Skin of body (tissue), 2 donors: ENCODE results near the gene IL15RA. TPM values are rescaled to one million over a fixed set of nuclear protein-coding genes. Genes with fewer than 3 reads are reported as not detected.
"Not testable (repeated sequence)": the region's sequence is repeated elsewhere in the genome, so short reads cannot be mapped to it uniquely, and the experiment has no call there.

ENCODE experiments used
- DNase-seq: peaks from one replicate; lab custom pipeline; 2025; lab: John Stamatoyannopoulos, UW
- total RNA-seq: library from RNA; depleted of rRNA; stranded (reverse); fragments of >200 nt; gene quantifications from one replicate; pipeline ENCODE4 v1.2.3, GENCODE V29; 2014

The IL15RA gene
- total RNA-seq, 1 donor from 2014 or later: 3.6 TPM

- no peak for DNase-seq
Observed at GRCh38 chr10:5970527-5970926, 6.8 kb downstream of the IL15RA start.

- no peak for DNase-seq
Observed at GRCh38 chr10:5970066-5970465, 7.3 kb downstream of the IL15RA start.

GRCh38 chr10:5968681-5969453 lies 8.5 kb downstream of the IL15RA start:
- DNase-seq: no peak

GRCh38 chr10:5968037-5968680 lies 9.2 kb downstream of the IL15RA start:
- DNase-seq: no peak

- DNase-seq: no peak
Observed at GRCh38 chr10:5965266-5965665, 12.1 kb downstream of the IL15RA start.

- no peak for DNase-seq
Observed at GRCh38 chr10:5964736-5965135, 12.6 kb downstream of the IL15RA start.

GRCh38 chr10:5963591-5963990 lies 13.8 kb downstream of the IL15RA start:
- DNase-seq: no peak

- DNase-seq: no peak
Observed at GRCh38 chr10:5963071-5963470, 14.3 kb downstream of the IL15RA start.

- not testable (repeated sequence) for DNase-seq
Observed at GRCh38 chr10:5962358-5962940, 14.9 kb downstream of the IL15RA start.

GRCh38 chr10:5961405-5962100 lies 15.8 kb downstream of the IL15RA start:
- no peak for DNase-seq

GRCh38 chr10:5960973-5961275 lies 16.4 kb downstream of the IL15RA start:
- not testable (repeated sequence) for DNase-seq

GRCh38 chr10:5960070-5960972 lies 17.0 kb downstream of the IL15RA start:
- no peak for DNase-seq

- DNase-seq: no peak
Observed at GRCh38 chr10:5959581-5960069, 17.7 kb downstream of the IL15RA start.

- no peak for DNase-seq
Observed at GRCh38 chr10:5959142-5959541, 18.2 kb downstream of the IL15RA start.

- DNase-seq: no peak
Observed at GRCh38 chr10:5958675-5959074, 18.7 kb downstream of the IL15RA start.

GRCh38 chr10:5958077-5958476 lies 19.3 kb downstream of the IL15RA start:
- no peak for DNase-seq

GRCh38 chr10:5956146-5956936 lies 21.0 kb downstream of the IL15RA start:
- DNase-seq: no peak

GRCh38 chr10:5953676-5954075 lies 23.7 kb downstream of the IL15RA start:
- no peak for DNase-seq

- no peak for DNase-seq
Observed at GRCh38 chr10:5952731-5953385, 24.5 kb downstream of the IL15RA start.
